Activated T-helper 2 cell treated with anti-CD3 and anti-CD28 coated beads, Interferon-gamma antibody, Interleukin-2, Interleukin-4, amounts not matched to agents 10 μg/mL and 5 μg/mL and 100 μg/mL, durations not matched to agents 14 hours and 24 hours and 36 hours (primary cell): ENCODE data around the gene SLC39A7. TPM values are rescaled to one million over a fixed set of nuclear protein-coding genes. Genes with fewer than 3 reads are reported as not detected.

Experiments
- DNase-seq: peaks from one replicate; pipeline ENCODE4 v3.0.0; 2021; ENCODE audit warnings: low spot score
- H3K27ac Mint-ChIP-seq: one replicate; pipeline ENCODE4 v1.8.0; 2021; ENCODE audit warnings: mixed read lengths
- H3K27me3 Mint-ChIP-seq: one replicate; pipeline ENCODE4 v1.8.0; 2021; ENCODE audit warnings: low read depth, mixed read lengths
- H3K36me3 Mint-ChIP-seq: one replicate; pipeline ENCODE4 v1.8.0; 2021; ENCODE audit warnings: low read depth, mixed read lengths
- H3K4me1 Mint-ChIP-seq: one replicate; pipeline ENCODE4 v1.8.0; 2021; ENCODE audit warnings: low read depth, mixed read lengths
- H3K4me3 Mint-ChIP-seq: one replicate; pipeline ENCODE4 v1.8.0; 2021; ENCODE audit warnings: low read depth, mild to moderate bottlenecking, moderate library complexity, mixed read lengths
- H3K9me3 Mint-ChIP-seq: one replicate; pipeline ENCODE4 v1.8.0; 2021; ENCODE audit warnings: mixed read lengths
- intact Hi-C: fragments of 100-400 bp; cut with micrococcal nuclease; formaldehyde crosslinking; loops from one replicate; pipeline ENCODE4 v1.15.1; 2023
- total RNA-seq: library from RNA; stranded (reverse); gene quantifications from 2 replicates; pipeline ENCODE4 v1.2.3, GENCODE V29; 2022

Gene SLC39A7
- total RNA-seq, 1 donor from 2014 or later = 63.8 TPM

DNA sequence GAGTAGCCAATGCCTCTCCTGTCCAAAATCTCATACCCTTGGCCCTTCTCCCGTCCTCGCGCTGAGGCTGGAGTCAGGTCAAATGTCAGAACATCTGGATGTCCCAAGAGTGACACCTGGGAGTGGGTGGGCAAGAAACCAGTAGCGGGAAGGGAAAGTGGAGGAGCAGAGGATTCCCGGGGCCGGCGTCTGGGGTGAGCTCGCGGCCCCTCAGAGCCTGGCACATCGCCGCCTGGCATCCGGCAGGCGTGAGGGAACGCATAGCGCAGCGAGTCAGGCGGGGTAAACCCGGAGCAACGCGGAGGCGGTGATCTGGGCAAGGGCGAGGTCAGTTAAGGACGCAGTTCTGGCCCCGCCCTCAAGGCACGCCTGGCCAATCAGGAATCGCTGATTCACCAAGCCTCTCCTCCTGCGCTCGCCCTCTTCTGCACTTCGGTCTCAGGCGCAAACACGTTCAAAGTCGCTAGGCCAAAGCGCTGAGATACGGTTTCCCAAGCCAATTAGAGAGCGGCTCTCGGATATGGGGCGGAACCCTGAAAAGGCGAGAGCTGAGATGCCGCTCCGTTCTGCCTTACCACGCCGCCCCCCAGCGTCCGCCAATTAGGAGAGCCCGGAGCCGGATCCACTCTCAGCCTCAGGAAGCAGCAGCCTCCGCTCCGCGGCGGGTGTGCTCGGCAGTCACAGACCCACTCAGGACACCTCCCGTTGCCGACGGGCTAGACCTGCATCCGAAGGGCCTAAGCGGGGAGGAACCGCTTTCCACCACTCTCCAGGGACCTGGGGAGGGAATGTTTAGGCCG is 48.5 kb downstream of the SLC39A7 start:
- Mint-ChIP-seq H3K9me3 (no peaks in the 10 kb centered on the region), H3K4me1 (peaks cover 32% of the 10 kb centered on the region), H3K27me3 (no peaks in the 10 kb centered on the region), H3K36me3 (peaks cover 33% of the 10 kb centered on the region), H3K4me3 (peak overlapping the region; percentile 88), H3K27ac (peak overlapping the region; percentile 92)
- intact Hi-C loops = loop anchor here (1.0 to 2.0 kb wide), 6 partner anchors 22 to 277 kb away; partner anchors contain the start of gene VPS52
- DNase-seq = peak; percentile 97

DNA sequence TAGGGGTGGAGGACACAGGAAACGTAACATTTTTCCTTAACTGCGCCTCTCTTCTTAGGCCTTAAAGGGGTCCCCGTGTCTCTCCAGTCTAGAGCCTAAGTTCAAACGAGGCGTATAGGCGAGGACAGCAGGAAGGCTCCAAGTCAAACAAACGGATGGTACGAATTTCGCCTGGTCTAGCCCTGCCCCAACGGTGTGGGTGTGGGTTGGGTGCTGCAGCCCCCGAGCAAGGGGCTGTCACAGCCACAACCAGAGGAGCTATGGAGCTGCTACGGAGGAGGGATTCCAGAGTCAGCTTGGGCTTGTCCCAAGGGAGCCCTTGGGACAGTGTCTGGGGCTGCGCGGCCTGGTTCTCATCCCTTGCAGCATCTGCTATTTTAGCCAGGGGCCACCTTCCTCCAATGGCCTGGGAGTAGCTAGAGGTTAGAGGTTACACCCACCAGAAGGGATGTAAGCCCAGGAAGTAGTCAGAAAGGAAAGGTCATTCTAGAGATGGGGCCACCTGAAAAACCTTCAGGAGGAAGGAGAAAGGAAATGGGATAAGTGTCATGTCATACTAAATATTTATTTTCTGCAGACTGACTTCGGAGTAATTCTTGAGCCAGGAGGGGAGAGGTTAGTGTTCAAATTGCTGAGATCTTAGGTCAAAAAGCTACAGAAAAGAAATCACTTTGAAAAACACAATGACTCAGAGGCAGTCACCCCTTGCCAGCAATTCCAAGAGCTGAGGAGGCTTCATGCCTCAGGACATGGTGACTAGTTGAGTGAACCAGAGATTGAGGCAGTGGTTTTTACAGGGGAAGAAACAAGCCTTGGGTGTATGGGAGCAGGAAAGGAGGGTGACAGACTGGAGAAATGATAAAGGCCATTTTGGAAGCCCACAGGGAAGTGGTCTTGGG is 49.3 kb downstream of the SLC39A7 start:
- no peaks in the 10 kb centered on the region for H3K27me3 Mint-ChIP-seq
- H3K4me1 Mint-ChIP-seq = peaks cover 32% of the 10 kb centered on the region
- DNase-seq = no peak
- peak overlapping the region; percentile 88 for H3K4me3 Mint-ChIP-seq
- H3K9me3 Mint-ChIP-seq = no peaks in the 10 kb centered on the region
- peaks cover 33% of the 10 kb centered on the region for H3K36me3 Mint-ChIP-seq
- peak overlapping the region; percentile 92 for H3K27ac Mint-ChIP-seq
- intact Hi-C loops = loop anchor here (1.0 to 2.0 kb wide), 4 partner anchors 21 to 278 kb away; partner anchors contain the start of gene VPS52

DNA sequence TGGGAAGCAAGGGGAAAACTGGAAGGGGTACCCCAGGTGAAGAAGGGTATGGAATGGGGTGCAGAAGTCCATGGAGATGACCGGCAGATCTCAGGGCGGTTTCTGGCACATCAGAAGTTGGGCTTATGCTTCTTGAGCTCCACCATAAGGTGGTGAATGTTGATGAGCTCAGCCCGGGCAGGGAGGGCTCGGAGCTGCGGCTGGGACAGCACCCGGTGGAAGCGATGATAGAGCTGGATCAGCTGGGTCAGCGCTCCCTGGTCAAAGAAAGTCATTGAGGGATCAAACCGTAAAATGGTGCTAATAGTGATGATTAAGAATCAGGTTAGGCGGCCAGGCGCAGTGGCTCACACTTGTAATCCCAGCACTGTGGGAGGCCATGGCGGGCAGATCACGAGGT is 50.1 kb downstream of the SLC39A7 start:
- Mint-ChIP-seq H3K9me3 (no peaks in the 10 kb centered on the region), H3K4me3 (peak overlapping the region; percentile 88), H3K4me1 (peaks cover 32% of the 10 kb centered on the region), H3K27ac (peak overlapping the region; percentile 92), H3K27me3 (no peaks in the 10 kb centered on the region), H3K36me3 (peaks cover 34% of the 10 kb centered on the region)
- no peak for DNase-seq
- intact Hi-C loops = no loop called here

DNA sequence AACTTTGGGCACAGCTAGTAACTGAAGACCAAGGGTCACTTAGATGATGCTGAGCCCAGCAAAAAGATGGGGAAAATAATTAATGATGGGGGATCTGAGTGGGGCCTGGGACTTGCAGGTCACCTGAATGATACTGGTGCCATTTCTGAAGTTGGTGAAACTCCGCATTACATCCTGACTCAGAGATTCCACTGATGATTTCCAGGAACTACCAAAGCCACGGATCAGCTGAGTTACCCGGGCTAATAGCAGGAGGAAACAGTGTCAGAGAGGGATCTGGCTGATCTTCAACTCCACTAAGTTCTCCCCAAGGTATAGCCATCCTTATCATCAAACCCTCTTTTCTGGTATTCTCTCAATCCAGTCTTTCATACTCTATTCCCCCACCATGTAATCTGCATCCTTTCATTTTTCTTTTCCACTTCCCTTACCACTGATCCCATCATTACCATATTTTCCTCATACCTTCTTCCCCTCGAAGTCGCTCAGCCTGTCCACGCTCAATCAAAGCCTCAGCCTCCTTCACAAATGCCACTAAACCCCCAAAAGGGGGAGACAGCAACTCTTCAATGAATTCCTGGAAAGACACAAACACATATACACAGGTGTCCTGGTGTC is 50.8 kb downstream of the SLC39A7 start:
- H3K27ac Mint-ChIP-seq = peak overlapping the region; percentile 66
- DNase-seq = no peak
- intact Hi-C loops = no loop called here
- H3K27me3 Mint-ChIP-seq = no peaks in the 10 kb centered on the region
- peaks cover 32% of the 10 kb centered on the region for H3K4me1 Mint-ChIP-seq
- H3K36me3 Mint-ChIP-seq = peaks cover 37% of the 10 kb centered on the region
- peak overlapping the region; percentile 38 for H3K4me3 Mint-ChIP-seq
- no peaks in the 10 kb centered on the region for H3K9me3 Mint-ChIP-seq

DNA sequence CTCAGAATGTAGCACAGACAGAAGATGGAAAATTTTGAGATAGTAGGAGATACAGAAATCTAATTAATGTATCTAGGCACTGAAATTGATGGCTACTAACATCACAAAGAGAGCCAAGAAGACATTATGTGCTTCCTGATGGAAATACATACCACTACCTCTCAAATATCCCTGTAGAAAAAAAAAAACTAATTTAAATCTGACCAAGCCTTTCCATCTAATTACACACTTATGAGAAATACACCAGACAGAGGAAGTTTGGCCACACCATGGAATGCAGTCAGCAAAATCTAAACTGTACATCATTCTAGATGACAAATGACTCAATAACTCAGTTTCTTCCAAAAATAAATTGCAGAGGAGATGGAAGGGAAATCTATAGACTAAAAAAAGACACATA is 52.1 kb downstream of the SLC39A7 start:
- Mint-ChIP-seq H3K36me3 (peaks cover 39% of the 10 kb centered on the region), H3K9me3 (no peaks in the 10 kb centered on the region), H3K27me3 (no peaks in the 10 kb centered on the region), H3K4me1 (peaks cover 32% of the 10 kb centered on the region), H3K4me3 (no peak overlapping the region), H3K27ac (no peak overlapping the region)
- no peak for DNase-seq
- intact Hi-C loops = no loop called here

Other genes with a start within 250 kb of the SLC39A7 start
- gene HLA-DMA, start 247.8 kb upstream of the SLC39A7 start, total RNA-seq = 15.9 and 19.0 TPM in 2 replicates
- gene BRD2, start 232.3 kb upstream of the SLC39A7 start, total RNA-seq = 295 and 306 TPM in 2 replicates
- 0.28 and 0.37 TPM in 2 replicates for gene HLA-DOA, start 191.3 kb upstream of the SLC39A7 start, total RNA-seq
- gene HLA-DPA1, start 127.2 kb upstream of the SLC39A7 start, total RNA-seq = 57.1 and 58.9 TPM in 2 replicates
- 11.8 and 12.6 TPM in 2 replicates for gene HLA-DPB1, start 124.9 kb upstream of the SLC39A7 start, total RNA-seq
- gene COL11A2, start 8.4 kb upstream of the SLC39A7 start, total RNA-seq = 0.34 and 0.37 TPM in 2 replicates
- 47.8 and 50.0 TPM in 2 replicates for gene RXRB, start 202 bp upstream of the SLC39A7 start, total RNA-seq
- gene HSD17B8, start 3.8 kb downstream of the SLC39A7 start, total RNA-seq = 14.7 and 18.2 TPM in 2 replicates
- 46.0 and 46.1 TPM in 2 replicates for gene RING1, start 7.6 kb downstream of the SLC39A7 start, total RNA-seq
- gene VPS52, start 71.0 kb downstream of the SLC39A7 start, total RNA-seq = 53.4 and 56.7 TPM in 2 replicates
- 3,099 and 3,143 TPM in 2 replicates for gene RPS18, start 71.2 kb downstream of the SLC39A7 start, total RNA-seq
- 5.1 and 6.5 TPM in 2 replicates for gene B3GALT4, start 76.3 kb downstream of the SLC39A7 start, total RNA-seq
- 87.3 and 98.3 TPM in 2 replicates for gene WDR46, start 88.4 kb downstream of the SLC39A7 start, total RNA-seq
- 104 and 117 TPM in 2 replicates for gene PFDN6, start 88.7 kb downstream of the SLC39A7 start, total RNA-seq
- gene RGL2, start 98.1 kb downstream of the SLC39A7 start, total RNA-seq = 31.5 and 32.9 TPM in 2 replicates
- 274 and 276 TPM in 2 replicates for gene TAPBP, start 113.2 kb downstream of the SLC39A7 start, total RNA-seq
- gene ZBTB22, start 116.9 kb downstream of the SLC39A7 start, total RNA-seq = 10.9 and 14.4 TPM in 2 replicates
- 61.5 and 64.7 TPM in 2 replicates for gene DAXX, start 122.1 kb downstream of the SLC39A7 start, total RNA-seq
- gene KIFC1, start 191.0 kb downstream of the SLC39A7 start, total RNA-seq = 78.3 and 80.9 TPM in 2 replicates
- gene PHF1, start 210.1 kb downstream of the SLC39A7 start, total RNA-seq = 33.0 and 39.1 TPM in 2 replicates
- 143 and 146 TPM in 2 replicates for gene CUTA, start 217.2 kb downstream of the SLC39A7 start, total RNA-seq
- 60.1 and 71.3 TPM in 2 replicates for gene SYNGAP1, start 219.2 kb downstream of the SLC39A7 start, total RNA-seq